Femur (tissue), 1 donor: ENCODE results near the gene RPIA.

ENCODE experiments used
- DNase-seq: peaks from one replicate; pipeline ENCODE4 v3.0.0-alpha.2; 2017

RPIA gene

GRCh38 chr2:88687384-88687783 lies 4.1 kb upstream of the RPIA start:
- DNase-seq, result no peak

- DNase-seq, result no peak
Observed at GRCh38 chr2:88690591-88691338, 708 bp upstream of the RPIA start.

GRCh38 chr2:88692187-88692586 lies 714 bp downstream of the RPIA start:
- peak; percentile 51 for DNase-seq

GRCh38 chr2:88693911-88694414 lies 2.5 kb downstream of the RPIA start:
- DNase-seq, result no peak

GRCh38 chr2:88696611-88697010 lies 5.1 kb downstream of the RPIA start:
- DNase-seq, result no peak

- no peak for DNase-seq
Observed at GRCh38 chr2:88697370-88698026, 6.0 kb downstream of the RPIA start.

GRCh38 chr2:88698027-88698413 lies 6.5 kb downstream of the RPIA start:
- DNase-seq, result no peak

GRCh38 chr2:88698498-88699233 lies 7.2 kb downstream of the RPIA start:
- DNase-seq, result no peak

GRCh38 chr2:88707003-88707402 lies 15.5 kb downstream of the RPIA start:
- DNase-seq, result no peak

- DNase-seq, result no peak
Observed at GRCh38 chr2:88709181-88709631, 17.7 kb downstream of the RPIA start.

GRCh38 chr2:88711289-88711688 lies 19.8 kb downstream of the RPIA start:
- DNase-seq, result no peak

- no peak for DNase-seq
Observed at GRCh38 chr2:88711897-88712296, 20.4 kb downstream of the RPIA start.

GRCh38 chr2:88713408-88713807 lies 21.9 kb downstream of the RPIA start:
- DNase-seq, result no peak

- DNase-seq, result no peak
Observed at GRCh38 chr2:88714667-88715066, 23.2 kb downstream of the RPIA start.

- no peak for DNase-seq
Observed at GRCh38 chr2:88720399-88720798, 28.9 kb downstream of the RPIA start.

- no peak for DNase-seq
Observed at GRCh38 chr2:88721268-88721667, 29.8 kb downstream of the RPIA start.

GRCh38 chr2:88724643-88725332 lies 33.3 kb downstream of the RPIA start:
- no peak for DNase-seq

- peak; percentile 27 for DNase-seq
Observed at GRCh38 chr2:88729061-88729745, 37.7 kb downstream of the RPIA start.

GRCh38 chr2:88733155-88733902 lies 41.9 kb downstream of the RPIA start:
- no peak for DNase-seq

GRCh38 chr2:88735133-88735532 lies 43.7 kb downstream of the RPIA start:
- DNase-seq, result no peak

- DNase-seq, result no peak
Observed at GRCh38 chr2:88735853-88736252, 44.4 kb downstream of the RPIA start.

- no peak for DNase-seq
Observed at GRCh38 chr2:88736437-88736836, 45.0 kb downstream of the RPIA start.
